ENCODE data around the gene LMF1.

DNA sequence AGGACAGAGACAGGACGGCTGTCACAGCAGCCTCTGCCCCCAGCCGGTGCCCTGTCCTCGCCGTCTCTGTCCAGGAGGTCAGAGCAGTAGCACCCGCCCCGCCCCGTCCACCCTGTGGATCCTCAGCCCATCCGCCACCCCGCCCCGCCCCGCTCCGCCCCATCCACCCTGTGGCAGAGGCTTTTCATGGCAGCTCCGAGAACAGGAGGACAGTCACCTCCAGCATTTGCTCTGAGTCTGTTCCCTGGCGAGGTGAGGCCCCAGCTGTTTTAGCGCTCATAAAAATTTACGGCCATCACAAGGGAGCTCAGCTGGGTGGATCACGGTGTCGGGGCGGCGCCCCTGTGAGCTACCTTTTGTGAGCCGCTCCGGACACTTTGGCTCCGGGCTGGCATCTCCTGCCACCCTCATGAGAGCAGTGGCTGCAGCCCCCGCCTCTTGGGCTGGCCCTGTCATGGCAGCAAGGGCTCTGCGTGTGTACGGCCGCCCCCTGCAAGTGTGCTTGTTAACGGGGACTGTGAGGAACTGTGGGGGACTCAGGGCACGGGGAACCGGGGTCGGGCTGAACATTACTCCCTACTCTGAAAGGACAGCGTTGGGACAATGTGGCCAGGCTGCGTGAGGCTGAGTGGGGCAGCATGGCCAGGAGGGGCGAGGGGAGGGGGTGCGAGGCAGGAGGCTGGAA, 138.0 kb downstream of the LMF1 start:
- TF ChIP-seq, protein P1, sequence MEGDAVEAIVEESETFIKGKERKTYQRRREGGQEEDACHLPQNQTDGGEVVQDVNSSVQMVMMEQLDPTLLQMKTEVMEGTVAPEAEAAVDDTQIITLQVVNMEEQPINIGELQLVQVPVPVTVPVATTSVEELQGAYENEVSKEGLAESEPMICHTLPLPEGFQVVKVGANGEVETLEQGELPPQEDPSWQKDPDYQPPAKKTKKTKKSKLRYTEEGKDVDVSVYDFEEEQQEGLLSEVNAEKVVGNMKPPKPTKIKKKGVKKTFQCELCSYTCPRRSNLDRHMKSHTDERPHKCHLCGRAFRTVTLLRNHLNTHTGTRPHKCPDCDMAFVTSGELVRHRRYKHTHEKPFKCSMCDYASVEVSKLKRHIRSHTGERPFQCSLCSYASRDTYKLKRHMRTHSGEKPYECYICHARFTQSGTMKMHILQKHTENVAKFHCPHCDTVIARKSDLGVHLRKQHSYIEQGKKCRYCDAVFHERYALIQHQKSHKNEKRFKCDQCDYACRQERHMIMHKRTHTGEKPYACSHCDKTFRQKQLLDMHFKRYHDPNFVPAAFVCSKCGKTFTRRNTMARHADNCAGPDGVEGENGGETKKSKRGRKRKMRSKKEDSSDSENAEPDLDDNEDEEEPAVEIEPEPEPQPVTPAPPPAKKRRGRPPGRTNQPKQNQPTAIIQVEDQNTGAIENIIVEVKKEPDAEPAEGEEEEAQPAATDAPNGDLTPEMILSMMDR (IDR thresholded peaks at IDR 0.05): no peak
- no peak for TF ChIP-seq POLR2AphosphoS5 (IDR thresholded peaks at IDR 0.05)

Measured in prostate gland (tissue), 2 donors.